NCI-H2081 treated with DMSO at 0.1 percent for 48 hours (cell line): ENCODE results near the gene PYCARD.
"Not testable (repeated sequence)": the region's sequence is repeated elsewhere in the genome, so short reads cannot be mapped to it uniquely, and the experiment has no call there.

Source experiments
- DNase-seq: peaks from one replicate; lab custom pipeline; 2025; lab: John Stamatoyannopoulos, UW

PYCARD gene

GRCh38 chr16:31190818-31191444 is 11.6 kb downstream of the PYCARD start:
- no peak for DNase-seq

- DNase-seq: no peak
Observed at GRCh38 chr16:31190061-31190460, 12.5 kb downstream of the PYCARD start.

GRCh38 chr16:31189412-31189778 is 13.2 kb downstream of the PYCARD start:
- no peak for DNase-seq

- DNase-seq: no peak
Observed at GRCh38 chr16:31188450-31189411, 13.8 kb downstream of the PYCARD start.

GRCh38 chr16:31187808-31188189 is 14.8 kb downstream of the PYCARD start:
- DNase-seq: no peak

GRCh38 chr16:31186930-31187807 is 15.4 kb downstream of the PYCARD start:
- DNase-seq: no peak

- DNase-seq: no peak
Observed at GRCh38 chr16:31186176-31186575, 16.4 kb downstream of the PYCARD start.

- no peak for DNase-seq
Observed at GRCh38 chr16:31185339-31185738, 17.2 kb downstream of the PYCARD start.

GRCh38 chr16:31184888-31185287 is 17.7 kb downstream of the PYCARD start:
- DNase-seq: no peak

GRCh38 chr16:31183432-31184428 is 18.8 kb downstream of the PYCARD start:
- no peak for DNase-seq

GRCh38 chr16:31182391-31182790 is 20.2 kb downstream of the PYCARD start:
- no peak for DNase-seq

- no peak for DNase-seq
Observed at GRCh38 chr16:31181102-31181830, 21.3 kb downstream of the PYCARD start.

- DNase-seq: peak; percentile 23
Observed at GRCh38 chr16:31179747-31180459, 22.7 kb downstream of the PYCARD start, which contains the start of gene FUS. FUS (plus strand) TSS chr16:31180139; CDS start chr16:31180215, 76 bp downstream.

- DNase-seq: no peak
Observed at GRCh38 chr16:31179219-31179746, 23.3 kb downstream of the PYCARD start.

GRCh38 chr16:31177136-31177535 is 25.4 kb downstream of the PYCARD start:
- DNase-seq: no peak

GRCh38 chr16:31170048-31170447 is 32.5 kb downstream of the PYCARD start:
- DNase-seq: not testable (repeated sequence)

GRCh38 chr16:31168848-31169247 is 33.7 kb downstream of the PYCARD start:
- no peak for DNase-seq

GRCh38 chr16:31167315-31167714 is 35.2 kb downstream of the PYCARD start:
- DNase-seq: no peak

GRCh38 chr16:31157136-31157535 is 45.4 kb downstream of the PYCARD start:
- no peak for DNase-seq
